Measurements from ENCODE around the gene ITPK1.

DNA sequence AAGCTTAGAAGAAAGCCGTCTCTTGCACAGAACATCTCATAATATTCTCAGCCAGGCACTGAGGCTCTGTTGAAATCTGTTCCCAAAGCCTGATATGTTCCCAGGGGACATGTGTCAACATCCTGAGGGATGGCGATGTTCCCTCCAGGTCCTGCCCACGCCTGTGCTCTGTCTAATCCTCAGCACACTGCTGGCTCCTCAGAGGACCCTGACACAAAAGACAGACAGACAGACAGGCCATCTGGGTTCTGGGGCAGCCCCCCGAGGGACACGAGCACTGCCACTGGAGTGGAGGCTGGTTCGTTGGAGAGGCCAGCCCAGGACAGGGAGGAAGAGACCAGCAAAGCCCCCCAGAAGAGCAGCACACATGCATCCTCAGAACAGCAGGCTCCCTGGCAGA is 165.0 kb downstream of the ITPK1 start:
- no peak for TF ChIP-seq POLR2A (IDR thresholded peaks at IDR 0.05; ENCODE audit: low read depth, low read length)
- no peak for TF ChIP-seq POLR2AphosphoS5 (IDR thresholded peaks at IDR 0.05; ENCODE audit: low read depth, low read length)

Measured in GM12892 (cell line).